ENCODE measurements around the gene PDE2A.

The PDE2A gene

DNA sequence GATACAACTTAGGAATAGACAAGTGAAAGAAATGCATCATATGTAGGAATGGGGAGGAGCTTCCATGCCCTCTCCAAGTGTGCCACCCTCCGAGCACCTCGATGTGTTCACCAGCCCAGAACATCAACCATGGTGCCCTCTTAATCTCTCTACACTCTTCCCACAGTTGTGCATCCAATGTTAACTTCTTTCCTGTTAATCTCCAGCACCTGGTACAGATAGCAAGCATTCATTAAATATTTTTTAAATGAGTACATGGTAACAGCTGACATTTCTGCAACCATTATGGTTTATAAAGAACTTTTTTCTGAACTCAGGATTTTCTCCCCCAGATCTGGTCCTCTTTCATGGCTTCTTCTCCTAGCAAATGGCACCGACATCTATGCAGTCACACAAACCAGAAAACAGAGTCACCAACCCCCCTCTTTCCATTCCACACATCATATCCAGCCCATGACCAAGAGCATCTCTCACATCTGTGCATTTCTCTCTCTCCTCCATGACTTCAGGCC lies 121.8 kb downstream of the PDE2A start:
- FAIRE-seq (no peak), DNase-seq (ENCODE audit: low spot score) (no peak)

DNA sequence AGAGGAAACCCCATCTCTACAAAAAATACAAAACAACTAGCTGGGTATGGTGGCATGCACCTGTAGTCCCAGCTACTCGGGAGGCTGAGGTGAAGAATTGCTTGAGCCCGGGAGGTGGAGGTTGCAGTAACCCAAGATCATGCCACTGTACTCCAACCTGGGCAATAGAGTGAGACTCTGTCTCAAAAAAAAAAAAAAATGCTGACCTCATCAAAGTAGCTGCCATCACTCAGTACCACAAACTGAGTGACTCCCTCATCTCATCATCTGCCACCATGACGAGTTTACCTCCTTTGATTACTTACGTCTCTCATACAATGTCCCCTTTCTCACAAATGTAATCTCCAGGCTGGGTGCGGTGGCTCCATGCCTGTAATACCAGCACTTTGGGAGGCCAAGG lies 122.7 kb downstream of the PDE2A start:
- DNase-seq (ENCODE audit: low spot score) (no peak), FAIRE-seq (no peak)

DNA sequence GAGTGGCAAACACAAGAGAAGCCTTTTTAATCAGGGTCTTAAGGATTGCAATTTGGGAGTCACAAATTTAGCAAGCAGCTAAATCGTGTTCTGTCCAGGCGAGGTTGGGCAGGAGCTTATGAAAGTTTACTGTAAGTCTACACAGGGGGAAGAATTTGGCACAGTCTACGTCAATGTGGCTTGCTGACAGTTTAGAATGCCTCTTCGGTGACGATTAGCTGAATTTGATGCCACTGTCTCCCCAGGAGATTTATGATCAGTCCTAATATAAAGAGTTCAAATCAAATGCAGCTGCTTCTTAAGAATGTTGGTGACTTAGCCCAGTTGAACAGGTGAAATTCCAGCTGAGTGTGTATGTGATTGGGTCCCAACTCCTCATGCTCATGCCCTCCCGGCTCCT lies 125.8 kb downstream of the PDE2A start:
- no peak for DNase-seq (ENCODE audit: low spot score)
- FAIRE-seq: no peak

DNA sequence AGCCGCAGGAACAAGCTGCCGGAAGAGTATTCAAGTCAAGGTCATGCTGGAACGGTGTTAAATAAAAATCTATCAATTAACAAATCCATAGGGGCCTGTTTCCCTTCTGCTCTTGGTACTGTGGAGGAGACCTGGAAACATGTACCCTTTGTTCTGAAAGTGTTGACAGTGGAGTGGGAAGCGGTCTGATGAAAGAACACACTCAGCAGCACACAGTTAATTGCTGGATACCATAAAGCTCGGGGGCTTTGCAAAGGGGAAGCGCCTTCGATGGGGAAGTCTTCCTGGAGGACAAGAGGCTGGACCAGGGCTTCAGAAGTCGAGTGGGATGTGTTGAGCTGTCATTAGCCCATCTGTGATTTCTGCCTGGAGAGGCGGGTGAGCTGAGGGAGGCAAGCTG lies 127.4 kb downstream of the PDE2A start:
- no peak for FAIRE-seq
- no peak for DNase-seq (ENCODE audit: low spot score)

DNA sequence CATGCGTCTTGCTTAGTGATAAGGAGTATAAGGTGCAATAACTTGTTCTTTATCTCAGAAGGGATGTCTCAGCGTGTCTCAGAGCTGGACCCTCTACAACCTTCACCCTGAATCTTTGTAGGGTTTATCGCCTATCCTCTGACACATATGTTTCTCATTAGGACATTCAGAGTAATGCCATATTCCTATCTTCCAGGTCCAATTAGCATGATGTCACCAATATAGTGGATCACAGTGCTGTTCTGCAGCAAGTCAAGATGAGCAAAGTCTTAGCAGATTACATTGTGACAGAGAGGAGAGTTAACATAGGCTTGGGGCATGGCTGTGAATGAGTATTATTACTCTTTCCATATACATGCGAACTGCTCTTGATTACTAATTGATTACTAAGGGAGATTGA lies 129.6 kb downstream of the PDE2A start:
- DNase-seq (ENCODE audit: low spot score): no peak
- FAIRE-seq: no peak

DNA sequence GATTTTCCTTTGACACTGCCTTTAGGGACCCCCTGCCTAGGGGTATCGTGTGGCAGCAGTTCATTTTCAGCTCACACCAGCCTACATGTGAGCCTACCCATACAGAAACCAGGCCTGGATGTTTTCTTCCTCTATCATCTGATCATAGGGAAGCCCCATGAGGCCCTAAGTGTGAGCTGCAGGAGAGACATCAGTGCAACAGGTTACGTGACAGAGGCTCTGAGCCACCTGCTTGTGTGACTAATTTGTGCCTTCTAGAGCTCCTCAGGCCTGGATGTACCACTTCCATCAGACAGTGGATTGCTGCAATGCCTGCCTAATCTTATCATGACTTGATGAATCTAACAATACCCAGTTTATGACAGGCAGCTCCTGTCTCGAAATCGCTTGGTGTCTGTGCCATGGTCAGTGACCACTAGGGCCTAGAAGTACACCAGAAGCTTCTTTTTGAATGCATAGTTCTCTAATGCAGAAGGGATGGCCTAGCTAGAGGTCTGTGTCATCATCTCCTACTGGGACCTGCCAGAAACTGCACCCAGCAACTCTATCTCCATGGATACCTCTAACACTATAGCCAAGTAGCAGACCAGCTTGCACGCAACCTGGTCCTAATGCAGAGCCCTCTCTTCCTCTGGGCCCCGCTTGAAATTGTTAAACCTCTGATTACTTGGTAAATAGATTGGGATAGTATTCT lies 130.2 kb downstream of the PDE2A start:
- FAIRE-seq (no peak), DNase-seq (ENCODE audit: low spot score) (no peak)

DNA sequence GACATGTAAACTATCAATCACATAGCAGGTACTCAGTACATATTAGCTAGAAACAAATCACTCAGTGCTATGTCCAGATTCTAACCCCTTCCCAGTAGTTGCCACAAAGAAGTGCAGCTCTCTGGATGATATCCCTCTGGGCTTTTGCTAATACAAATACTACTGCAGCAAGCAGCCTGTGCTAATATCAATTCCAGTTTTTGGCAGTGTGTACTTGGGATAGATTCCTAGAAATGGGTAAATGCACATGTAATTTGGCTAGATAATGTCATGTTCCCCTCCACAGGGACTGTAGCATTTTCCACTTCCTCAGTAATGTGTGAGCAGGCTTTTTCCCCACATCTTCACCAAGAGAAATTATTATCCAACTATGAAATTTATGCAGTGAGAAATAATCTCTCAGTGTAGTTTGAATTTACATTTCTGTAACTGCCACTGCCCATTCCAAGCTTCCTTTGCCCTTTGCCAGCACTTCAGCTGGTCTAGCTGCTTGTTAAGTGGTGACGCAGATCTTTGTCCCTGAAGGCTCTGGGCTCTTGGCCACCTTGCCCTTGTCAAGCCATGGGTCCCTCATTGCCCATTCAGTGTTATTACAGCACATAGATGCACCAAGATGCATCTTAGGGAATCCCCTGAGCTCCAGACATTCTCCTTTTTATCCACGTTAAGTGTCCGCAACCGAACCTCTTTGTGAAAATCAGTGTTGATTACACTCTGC lies 132.8 kb downstream of the PDE2A start:
- FAIRE-seq: no peak
- no peak for DNase-seq (ENCODE audit: low spot score)

DNA sequence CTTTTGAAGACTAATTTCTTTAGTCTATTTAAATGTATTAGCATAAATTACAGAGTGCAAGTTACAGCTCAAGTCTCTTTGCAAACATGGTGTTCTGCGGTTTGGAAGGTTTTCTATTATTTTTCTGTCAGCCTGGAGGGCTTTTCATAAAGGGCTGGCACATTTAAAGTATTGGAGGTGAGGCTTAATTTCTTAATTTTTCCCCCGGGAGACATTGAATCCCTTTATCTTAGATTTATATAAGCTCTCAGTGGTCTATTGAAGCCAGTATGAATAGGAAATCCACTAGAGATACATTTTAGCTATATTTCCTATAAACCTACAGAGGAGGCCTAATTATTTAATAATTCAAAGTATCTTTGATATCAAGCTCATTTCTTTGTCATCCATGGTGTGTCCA lies 137.2 kb downstream of the PDE2A start:
- FAIRE-seq (no peak), DNase-seq (ENCODE audit: low spot score) (no peak)

DNA sequence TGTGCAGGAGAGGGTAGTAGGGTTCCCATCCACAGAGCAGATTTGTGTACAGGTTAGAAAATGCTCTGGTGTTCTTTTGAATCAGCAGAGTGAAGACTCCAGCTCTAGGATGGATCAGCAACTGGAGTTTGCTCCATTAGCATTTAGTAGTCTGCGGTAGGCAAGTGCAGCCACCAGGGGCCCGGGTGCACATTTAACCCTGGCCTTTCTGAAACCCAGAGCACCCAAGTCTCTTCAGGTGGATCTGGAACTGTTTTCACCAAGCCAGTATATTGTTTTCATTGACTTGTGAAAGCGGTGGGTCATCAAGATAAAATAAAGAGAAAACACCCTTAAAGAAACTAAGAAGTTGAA lies 139.1 kb downstream of the PDE2A start:
- FAIRE-seq: no peak
- peak; percentile 30 for DNase-seq (ENCODE audit: low spot score)

DNA sequence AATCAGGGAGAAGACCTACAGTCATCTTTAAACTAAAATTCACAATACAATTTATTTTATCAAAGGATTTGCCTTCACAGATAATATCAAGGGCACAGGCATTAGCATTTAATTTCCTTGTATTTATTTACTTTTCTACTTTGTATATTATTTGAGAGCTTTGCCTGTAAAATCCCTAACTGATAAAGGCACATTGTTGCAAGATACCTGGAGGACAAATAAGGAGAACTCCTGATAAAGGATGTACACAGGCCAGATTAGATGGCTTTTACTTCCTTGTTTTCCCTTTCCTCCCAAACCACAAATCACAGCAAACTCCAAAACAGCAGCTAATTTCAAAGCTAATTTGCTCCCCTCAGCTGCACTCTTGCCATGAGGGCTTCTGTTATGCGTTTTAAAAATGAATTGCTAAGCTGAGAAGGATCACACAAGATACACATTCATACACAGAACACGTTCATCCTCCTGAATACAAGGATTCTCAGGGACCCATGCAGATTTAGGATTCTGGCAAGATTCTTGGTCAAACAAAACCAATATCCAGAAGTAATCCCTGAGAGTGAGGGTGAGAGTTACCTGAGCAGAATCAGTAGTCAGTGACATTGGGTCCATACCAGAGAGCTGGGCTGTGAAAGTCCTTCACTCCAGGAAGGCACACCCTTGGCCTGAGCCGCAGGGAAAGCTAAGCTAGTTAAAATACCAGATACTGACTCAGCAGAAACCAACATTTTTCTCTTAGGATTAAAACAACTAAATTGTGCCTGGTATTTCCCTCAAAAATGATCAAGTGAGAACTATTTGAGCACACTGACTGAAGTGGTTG lies 139.6 kb downstream of the PDE2A start:
- no peak for DNase-seq (ENCODE audit: low spot score)
- FAIRE-seq: no peak

DNA sequence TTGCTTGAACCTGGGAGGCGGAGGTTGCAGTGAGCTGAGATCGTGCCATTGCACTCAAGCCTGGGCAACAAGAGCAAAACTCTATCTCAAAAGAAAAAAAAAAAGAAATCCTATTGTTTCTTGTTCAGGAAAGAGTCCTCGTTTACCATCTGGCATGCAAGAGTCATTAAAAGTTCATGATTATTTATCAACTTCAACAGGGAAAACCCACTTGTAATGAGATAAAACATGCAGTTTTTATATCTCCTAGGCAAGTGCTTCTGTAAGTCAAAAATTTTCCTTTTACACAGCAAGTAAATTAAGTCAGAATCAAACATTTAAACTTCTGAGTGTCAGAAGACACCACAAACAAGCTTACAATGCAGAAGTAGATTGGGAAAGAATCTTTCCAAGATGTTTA lies 145.2 kb downstream of the PDE2A start:
- DNase-seq (ENCODE audit: low spot score): no peak
- FAIRE-seq: no peak

DNA sequence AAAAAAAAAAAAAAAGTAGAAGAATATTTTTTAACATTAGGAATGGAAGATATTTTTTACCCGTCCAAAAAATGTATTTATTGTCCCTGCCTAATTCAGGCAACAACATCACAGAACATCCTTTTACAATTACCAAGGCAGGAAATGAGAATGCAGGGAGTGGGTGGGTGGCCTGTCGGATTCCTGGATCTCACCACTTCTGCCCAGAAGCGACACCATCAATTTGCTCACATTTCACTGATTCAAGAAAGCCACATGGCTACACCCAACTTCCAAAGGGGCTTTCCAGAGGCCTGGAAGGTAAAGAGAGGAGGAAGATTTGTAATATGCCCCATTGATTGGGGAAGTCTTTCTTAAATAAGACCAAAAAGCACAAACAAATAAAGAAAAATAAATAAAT lies 146.1 kb downstream of the PDE2A start:
- FAIRE-seq (no peak), DNase-seq (ENCODE audit: low spot score) (no peak)

All from urothelium cell line (cell line).